ENCODE data around the gene P4HA2.

DNA sequence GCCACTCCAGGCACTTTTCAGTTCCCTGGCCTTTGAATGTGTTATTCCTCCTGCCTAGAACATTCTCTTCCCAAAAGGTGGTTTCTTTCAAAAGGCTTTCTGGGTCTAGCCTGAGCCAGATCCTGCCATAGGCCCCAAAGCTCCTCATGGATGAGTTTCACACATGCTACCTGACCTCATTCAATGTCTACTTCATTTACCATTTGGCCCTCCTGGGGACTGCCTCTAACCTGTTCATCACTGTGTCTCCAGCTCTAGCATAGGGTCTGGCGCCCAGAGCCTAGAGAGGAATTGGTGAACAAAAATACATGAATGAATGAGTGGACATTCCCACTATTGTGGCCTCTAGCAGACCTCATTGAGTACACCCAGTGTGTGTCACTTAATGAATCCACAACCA, 5.4 kb upstream of the P4HA2 start:
- TF ChIP-seq MAX (IDR thresholded peaks at IDR 0.05; ENCODE audit: low read depth) (no peak), TCF12 (IDR thresholded peaks at IDR 0.05) (no peak), CHD2 (IDR thresholded peaks at IDR 0.05; ENCODE audit: low read length, partially characterized antibody) (no peak), TAF1 (IDR thresholded peaks at IDR 0.05; ENCODE audit: borderline replicate concordance, low read depth, low read length) (no peak), ZBTB33 (IDR thresholded peaks at IDR 0.05; ENCODE audit: borderline replicate concordance, low read depth) (no peak), NFIC (IDR thresholded peaks at IDR 0.05; ENCODE audit: borderline replicate concordance) (no peak), PBX3 (IDR thresholded peaks at IDR 0.05) (no peak), SIN3A (IDR thresholded peaks at IDR 0.05; ENCODE audit: borderline replicate concordance, low read depth, low read length) (no peak), RXRA (IDR thresholded peaks at IDR 0.05; ENCODE audit: borderline replicate concordance, low read depth) (no peak), FOXM1 (IDR thresholded peaks at IDR 0.05; ENCODE audit: low read depth) (no peak)
- TF ChIP-seq, protein P1, sequence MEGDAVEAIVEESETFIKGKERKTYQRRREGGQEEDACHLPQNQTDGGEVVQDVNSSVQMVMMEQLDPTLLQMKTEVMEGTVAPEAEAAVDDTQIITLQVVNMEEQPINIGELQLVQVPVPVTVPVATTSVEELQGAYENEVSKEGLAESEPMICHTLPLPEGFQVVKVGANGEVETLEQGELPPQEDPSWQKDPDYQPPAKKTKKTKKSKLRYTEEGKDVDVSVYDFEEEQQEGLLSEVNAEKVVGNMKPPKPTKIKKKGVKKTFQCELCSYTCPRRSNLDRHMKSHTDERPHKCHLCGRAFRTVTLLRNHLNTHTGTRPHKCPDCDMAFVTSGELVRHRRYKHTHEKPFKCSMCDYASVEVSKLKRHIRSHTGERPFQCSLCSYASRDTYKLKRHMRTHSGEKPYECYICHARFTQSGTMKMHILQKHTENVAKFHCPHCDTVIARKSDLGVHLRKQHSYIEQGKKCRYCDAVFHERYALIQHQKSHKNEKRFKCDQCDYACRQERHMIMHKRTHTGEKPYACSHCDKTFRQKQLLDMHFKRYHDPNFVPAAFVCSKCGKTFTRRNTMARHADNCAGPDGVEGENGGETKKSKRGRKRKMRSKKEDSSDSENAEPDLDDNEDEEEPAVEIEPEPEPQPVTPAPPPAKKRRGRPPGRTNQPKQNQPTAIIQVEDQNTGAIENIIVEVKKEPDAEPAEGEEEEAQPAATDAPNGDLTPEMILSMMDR (IDR thresholded peaks at IDR 0.05), result no peak
- TF ChIP-seq, protein P2, sequence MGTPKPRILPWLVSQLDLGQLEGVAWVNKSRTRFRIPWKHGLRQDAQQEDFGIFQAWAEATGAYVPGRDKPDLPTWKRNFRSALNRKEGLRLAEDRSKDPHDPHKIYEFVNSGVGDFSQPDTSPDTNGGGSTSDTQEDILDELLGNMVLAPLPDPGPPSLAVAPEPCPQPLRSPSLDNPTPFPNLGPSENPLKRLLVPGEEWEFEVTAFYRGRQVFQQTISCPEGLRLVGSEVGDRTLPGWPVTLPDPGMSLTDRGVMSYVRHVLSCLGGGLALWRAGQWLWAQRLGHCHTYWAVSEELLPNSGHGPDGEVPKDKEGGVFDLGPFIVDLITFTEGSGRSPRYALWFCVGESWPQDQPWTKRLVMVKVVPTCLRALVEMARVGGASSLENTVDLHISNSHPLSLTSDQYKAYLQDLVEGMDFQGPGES (IDR thresholded peaks at IDR 0.05; ENCODE audit: low read depth, low read length), result no peak

Measured in SK-N-SH (cell line).